M059J (cell line): ENCODE data around the gene MET. TPM values are rescaled to one million over a fixed set of nuclear protein-coding genes. Genes with fewer than 3 reads are reported as not detected.
A peak's percentile ranks its signal among the peaks of the same experiment; 100 is the strongest.

ENCODE experiments used
- DNase-seq: peaks from one replicate; pipeline ENCODE4 v3.0.0-alpha.2; 2012; ENCODE audit warnings: low read depth
- total RNA-seq: library from RNA; depleted of rRNA; stranded (reverse); fragments of >200 nt; shearing (Covaris generic); gene quantifications from 2 replicates; pipeline ENCODE4 v1.2.3, GENCODE V29; 2014

Gene MET
- total RNA-seq, 1 experiment from 2014 or later, result 199 TPM

DNA sequence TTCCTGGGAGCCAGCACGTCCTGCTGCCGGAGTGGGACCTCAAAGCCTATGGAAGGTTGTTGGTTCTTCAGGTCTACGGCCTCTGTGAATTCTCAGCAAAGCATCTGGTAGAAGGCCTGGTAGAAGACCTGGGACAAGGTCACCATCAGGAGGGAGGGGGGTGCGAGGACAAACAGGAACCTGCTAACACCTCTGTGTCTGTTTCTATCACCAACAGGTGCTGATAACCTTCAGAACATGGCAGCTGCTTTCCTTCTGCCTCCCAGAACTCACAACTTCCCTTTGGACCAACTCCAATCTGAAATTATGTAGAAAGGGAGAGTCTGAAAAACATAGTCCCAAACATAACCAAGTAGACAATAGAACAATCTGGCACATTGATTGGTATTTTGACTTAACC lies 8.3 kb upstream of the MET start:
- no peak for DNase-seq

GRCh38 chr7:116665332-116665996 lies 6.5 kb upstream of the MET start:
- no peak for DNase-seq

DNA sequence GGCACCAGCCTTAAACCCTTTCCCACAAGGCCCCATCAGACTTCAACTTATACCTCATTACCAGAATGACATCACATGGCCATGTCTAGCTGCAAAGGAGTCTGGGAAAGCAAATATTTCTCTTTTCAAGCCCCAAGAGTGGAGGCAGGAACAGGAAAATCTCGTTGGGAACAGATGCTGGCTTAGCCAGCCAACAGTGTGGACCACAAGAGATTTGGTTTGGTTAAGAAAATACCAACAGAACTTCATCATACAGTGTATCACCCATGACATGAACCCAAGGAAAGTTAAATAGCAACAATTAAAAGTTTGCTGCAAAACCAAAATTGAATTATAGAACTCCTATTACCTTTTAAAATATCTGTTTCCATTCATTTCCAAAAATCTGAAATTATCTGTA lies 2.2 kb upstream of the MET start:
- peak; percentile 38 for DNase-seq

- DNase-seq, result peak; percentile 43
These were observed 1.5 kb upstream of the MET start for GRCh38 chr7:116670409-116671015.

- DNase-seq, result no peak
These were observed 885 bp upstream of the MET start for GRCh38 chr7:116671111-116671510.

DNA sequence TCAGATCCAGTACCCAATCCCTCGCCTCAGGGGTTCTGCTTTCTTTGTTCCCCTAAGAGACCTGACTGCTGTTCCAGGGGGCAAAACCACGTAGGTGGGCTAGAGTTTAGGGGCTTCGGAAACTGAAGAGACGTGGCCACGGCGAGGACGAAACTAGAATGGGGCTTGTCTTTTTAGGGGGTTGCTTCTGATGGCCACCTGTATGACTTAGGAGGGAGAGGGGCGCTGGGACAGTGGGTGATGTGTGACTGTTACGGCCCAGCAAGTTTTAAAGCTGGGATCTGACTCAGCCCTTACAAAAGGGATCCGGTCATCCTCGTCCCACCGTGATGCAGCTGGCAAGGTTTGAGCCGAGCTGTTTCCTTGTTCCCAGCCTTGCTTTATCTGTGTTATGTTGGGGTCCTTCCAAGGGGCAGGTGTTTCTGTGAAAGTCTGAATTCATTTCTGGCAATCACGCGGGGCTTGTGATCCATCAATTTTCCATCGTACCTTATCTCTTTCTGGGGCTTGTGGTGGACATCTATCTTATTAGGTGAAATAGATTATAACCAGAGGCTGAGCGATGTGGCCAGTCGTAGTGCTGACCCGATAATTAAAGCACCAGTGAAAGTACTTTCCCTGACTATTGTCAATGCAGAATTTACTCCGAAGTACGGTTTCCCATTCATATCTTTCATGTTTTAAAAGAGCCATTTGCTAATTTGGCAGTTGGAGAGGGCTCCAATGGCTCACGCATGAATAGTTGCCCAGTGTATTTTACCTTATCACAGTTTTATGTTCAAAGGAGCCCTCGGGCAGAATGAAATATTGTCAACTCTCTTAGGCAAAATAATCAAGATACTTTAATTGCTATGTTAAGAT lies 830 bp downstream of the MET start:
- DNase-seq, result peak; percentile 79

- DNase-seq, result no peak
These were observed 1.5 kb downstream of the MET start for GRCh38 chr7:116673457-116673865.

GRCh38 chr7:116674508-116675173 lies 2.6 kb downstream of the MET start:
- peak; percentile 89 for DNase-seq

DNA sequence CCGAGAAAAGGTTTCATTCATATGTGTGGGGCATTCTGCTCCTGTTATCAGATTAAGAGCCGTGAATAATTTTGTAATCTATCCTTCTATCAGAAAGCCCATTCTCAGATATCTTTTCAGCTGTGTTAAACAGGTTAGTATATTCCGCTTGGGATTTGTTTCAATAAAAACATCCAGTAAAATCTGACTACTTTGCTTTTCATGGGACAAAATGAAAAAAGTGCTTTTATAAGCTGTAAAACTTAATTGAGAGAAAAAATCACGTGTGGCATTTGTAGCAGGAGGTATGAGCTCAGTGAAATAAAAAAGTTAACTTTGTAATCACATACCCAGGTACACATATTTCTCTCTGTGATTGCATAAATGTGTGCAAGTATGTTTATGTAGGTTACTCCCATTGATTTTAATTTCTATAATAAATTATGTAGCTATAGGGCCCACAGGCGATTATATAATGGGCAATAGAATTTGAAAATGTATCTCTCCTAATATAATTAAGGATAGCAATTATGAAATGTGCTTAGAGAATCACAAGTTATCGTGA lies 3.9 kb downstream of the MET start:
- DNase-seq, result no peak

- no peak for DNase-seq
These were observed 6.8 kb downstream of the MET start for GRCh38 chr7:116678780-116679179.

DNA sequence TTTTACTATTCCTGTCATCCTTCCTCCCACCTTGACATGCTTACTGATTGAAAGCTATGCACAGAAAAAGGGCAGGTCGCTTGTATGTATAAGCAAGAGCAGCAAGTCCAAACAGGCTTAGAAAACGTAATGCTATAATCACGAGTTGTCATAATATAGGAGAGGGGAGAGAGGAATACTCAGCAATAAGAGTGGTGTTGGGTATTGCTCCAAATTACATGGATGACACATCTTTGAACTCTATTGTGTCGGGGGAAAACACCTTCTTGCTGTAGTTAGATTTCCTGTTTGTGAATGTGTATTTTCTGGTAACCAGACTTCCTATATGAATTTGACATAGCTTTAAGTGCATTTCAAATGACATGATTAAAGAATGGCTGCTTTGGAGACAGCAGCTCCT lies 7.5 kb downstream of the MET start:
- DNase-seq, result no peak

GRCh38 chr7:116683786-116684185 lies 11.8 kb downstream of the MET start:
- no peak for DNase-seq

DNA sequence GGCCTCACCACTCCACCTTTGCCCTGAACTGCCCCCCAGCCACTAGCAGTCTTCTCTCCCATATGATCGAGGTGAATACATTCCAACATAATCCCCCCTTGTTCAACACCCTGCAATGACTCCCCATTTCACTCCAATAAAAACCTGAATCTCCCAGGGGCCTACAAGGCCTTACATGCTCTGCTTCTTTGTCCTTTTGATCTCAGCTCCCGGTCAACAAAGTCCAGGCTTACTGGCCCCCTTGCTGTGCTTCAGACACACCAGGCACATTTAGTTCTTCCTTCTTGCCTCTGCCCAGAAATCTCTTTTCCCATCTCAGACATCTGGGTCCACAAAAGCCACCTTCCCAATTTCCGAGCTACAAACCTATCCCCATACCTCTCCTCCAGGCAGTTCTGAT lies 14.0 kb downstream of the MET start:
- DNase-seq, result no peak

GRCh38 chr7:116686812-116687419 lies 14.9 kb downstream of the MET start:
- no peak for DNase-seq

- DNase-seq, result peak; percentile 89
These were observed 15.8 kb downstream of the MET start for GRCh38 chr7:116687801-116688201.

DNA sequence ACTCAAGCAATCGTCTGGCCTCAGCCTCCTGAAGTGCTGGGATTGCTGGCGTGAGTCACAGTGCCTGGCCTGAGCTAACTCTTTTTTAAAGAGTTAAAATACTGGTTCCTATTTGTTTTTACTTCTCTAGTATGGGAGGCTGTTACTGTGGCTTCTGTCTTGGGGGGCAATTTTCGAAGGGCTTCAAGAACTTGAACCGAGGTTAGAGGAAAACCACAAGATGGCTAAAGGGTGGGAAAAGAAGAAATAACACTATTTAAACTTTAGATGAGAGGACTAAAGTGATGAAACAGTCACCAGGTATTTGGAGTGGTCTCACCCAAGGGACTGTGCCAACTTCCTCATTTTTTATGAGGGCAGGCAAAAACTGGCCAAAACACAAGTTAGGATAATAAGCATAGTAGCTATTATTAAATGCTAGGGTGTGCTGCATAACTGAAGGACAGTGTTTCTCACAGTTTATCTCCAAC lies 17.8 kb downstream of the MET start:
- DNase-seq, result peak; percentile 93

DNA sequence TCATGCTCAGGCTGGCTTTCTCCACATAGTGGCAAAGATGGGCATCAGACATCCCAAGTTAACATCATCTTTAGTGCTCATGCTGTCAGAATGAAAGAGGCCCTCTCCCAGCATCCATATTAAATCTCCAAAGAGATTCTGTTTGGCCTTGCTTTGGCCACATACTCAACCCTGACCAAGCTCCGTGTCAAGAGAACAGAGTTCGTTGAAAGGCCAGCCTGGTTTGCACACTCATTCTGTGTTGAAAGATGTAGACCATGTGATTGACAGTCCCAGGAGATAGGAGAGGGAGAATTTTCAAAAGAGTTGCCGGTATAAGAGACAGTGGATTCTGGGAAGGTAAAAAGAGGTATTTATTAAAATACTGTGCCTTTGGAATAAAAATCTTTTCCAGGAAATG lies 19.7 kb downstream of the MET start:
- DNase-seq, result peak; percentile 87

GRCh38 chr7:116692401-116693308 lies 20.7 kb downstream of the MET start:
- peak; percentile 83 for DNase-seq

- DNase-seq, result no peak
These were observed 24.7 kb downstream of the MET start for GRCh38 chr7:116696707-116697106.

DNA sequence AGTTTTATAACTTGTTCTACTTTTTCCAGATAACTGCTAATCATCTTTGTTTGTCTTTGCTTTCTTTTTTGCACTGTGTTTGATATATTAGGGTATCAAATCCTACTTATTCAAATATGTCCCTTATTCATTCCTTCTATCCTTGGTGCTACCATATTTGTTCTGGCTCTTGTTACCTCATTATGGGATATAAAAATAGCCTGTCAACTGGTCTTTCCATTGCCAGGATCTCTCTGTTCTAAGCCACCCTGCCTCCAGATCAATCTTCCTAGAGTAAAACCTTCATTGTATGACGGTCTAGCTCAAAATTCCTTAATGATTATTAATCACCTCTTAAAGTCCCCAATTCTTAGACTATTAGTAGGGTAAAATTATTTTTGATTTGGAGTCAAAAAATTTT lies 25.2 kb downstream of the MET start:
- no peak for DNase-seq
